SK-N-SH treated with all-trans-retinoic acid at 6 μM for 48 hours (cell line): ENCODE results near the gene ERLIN1.

Experiments used
- ATAC-seq: fragments of 200-7000 bp; cut with Tn5 transposase; 3 replicates; pipeline ENCODE4 v1.9.1; 2020; ENCODE audit warnings: mild to moderate bottlenecking, moderate library complexity
- ARNTL ChIP-seq: fragments of 450-650 bp; formaldehyde crosslinking; IDR thresholded peaks from 2 replicates; pipeline ENCODE4 v1.5.0; 2020; ENCODE audit warnings: low read depth, mild to moderate bottlenecking, moderate library complexity, borderline replicate concordance
- BACH2 ChIP-seq: fragments of 250-450 bp; sonication (Bioruptor Pico); IDR thresholded peaks from 2 replicates; pipeline ENCODE4 v1.9.0; 2021; ENCODE audit warnings: mild to moderate bottlenecking, borderline replicate concordance
- CSDC2 ChIP-seq: fragments of 250-450 bp; sonication (Bioruptor Pico); IDR thresholded peaks from 2 replicates; pipeline ENCODE4 v1.5.0; 2020; ENCODE audit warnings: mild to moderate bottlenecking, moderate library complexity
- ESRRG ChIP-seq: fragments of 250-450 bp; sonication (Bioruptor Pico); IDR thresholded peaks from 2 replicates; pipeline ENCODE4 v1.6.1; 2021; ENCODE audit warnings: mild to moderate bottlenecking
- GLIS3 ChIP-seq: fragments of 250-450 bp; sonication (Bioruptor Pico); IDR thresholded peaks from 2 replicates; pipeline ENCODE4 v1.5.0; 2020; ENCODE audit warnings: mild to moderate bottlenecking, moderate library complexity
- ISL1 ChIP-seq: fragments of 250-450 bp; sonication (Bioruptor Pico); IDR thresholded peaks from 2 replicates; pipeline ENCODE4 v2.1.2; 2022; ENCODE audit warnings: mild to moderate bottlenecking, moderate library complexity
- OSR1 ChIP-seq: fragments of 250-450 bp; sonication (Bioruptor Pico); IDR thresholded peaks from 2 replicates; pipeline ENCODE4 v1.8.0; 2022; ENCODE audit warnings: moderate library complexity, mild to moderate bottlenecking, inconsistent platforms
- POU6F1 ChIP-seq: fragments of 250-450 bp; sonication (Bioruptor Pico); IDR thresholded peaks from 2 replicates; pipeline ENCODE4 v1.8.0; 2021; ENCODE audit warnings: low read depth, mild to moderate bottlenecking, moderate library complexity, borderline replicate concordance
- PPARA ChIP-seq: fragments of 250-450 bp; sonication (Bioruptor Pico); IDR thresholded peaks from 2 replicates; pipeline ENCODE4 v1.5.0; 2020; ENCODE audit warnings: mild to moderate bottlenecking, borderline replicate concordance
- RARB ChIP-seq: fragments of 250-450 bp; sonication (Bioruptor Pico); IDR thresholded peaks from 2 replicates; pipeline ENCODE4 v1.8.0; 2021; ENCODE audit warnings: mild to moderate bottlenecking, moderate library complexity
- SNAI2 ChIP-seq: fragments of 250-450 bp; sonication (Bioruptor Pico); IDR thresholded peaks from 2 replicates; pipeline ENCODE4 v1.5.0; 2020; ENCODE audit warnings: mild to moderate bottlenecking, moderate library complexity
- TCF4 ChIP-seq: fragments of 250-450 bp; sonication (Bioruptor Pico); IDR thresholded peaks from 2 replicates; pipeline ENCODE4 v1.8.0; 2021; ENCODE audit warnings: mild to moderate bottlenecking, moderate library complexity, borderline replicate concordance
- TOX ChIP-seq: fragments of 250-450 bp; sonication (Bioruptor Pico); IDR thresholded peaks from 2 replicates; pipeline ENCODE4 v1.8.0; 2021; ENCODE audit warnings: mild to moderate bottlenecking, moderate library complexity, borderline replicate concordance
- ZC3H10 ChIP-seq: fragments of 250-450 bp; sonication (Bioruptor Pico); IDR thresholded peaks from 2 replicates; pipeline ENCODE4 v1.5.1; 2021; ENCODE audit warnings: mild to moderate bottlenecking, moderate library complexity
- ZFP3 ChIP-seq: fragments of 250-450 bp; sonication (Bioruptor Pico); IDR thresholded peaks from 2 replicates; pipeline ENCODE4 v1.5.0; 2020; ENCODE audit warnings: mild to moderate bottlenecking, moderate library complexity
- ZFP30 ChIP-seq: fragments of 450-650 bp; formaldehyde crosslinking; IDR thresholded peaks from 2 replicates; pipeline ENCODE4 v1.5.0; 2022; ENCODE audit warnings: mild to moderate bottlenecking, moderate library complexity
- ZNF565 ChIP-seq: fragments of 450-650 bp; formaldehyde crosslinking; conservative IDR thresholded peaks from 2 replicates; pipeline ENCODE4 v1.5.0; 2020; ENCODE audit warnings: low read depth, mild to moderate bottlenecking, moderate library complexity
- ZNF70 ChIP-seq: fragments of 450-650 bp; formaldehyde crosslinking; IDR thresholded peaks from 2 replicates; pipeline ENCODE4 v1.5.0; 2020; ENCODE audit warnings: mild to moderate bottlenecking, moderate library complexity
- ZNF8 ChIP-seq: fragments of 450-650 bp; formaldehyde crosslinking; IDR thresholded peaks from 2 replicates; pipeline ENCODE4 v1.5.0; 2020; ENCODE audit warnings: mild to moderate bottlenecking, moderate library complexity
- TF ChIP-seq, protein P1 (sequence below): fragments of 250-450 bp; sonication (Bioruptor Pico); IDR thresholded peaks from 2 replicates; pipeline ENCODE4 v1.5.0; 2020; ENCODE audit warnings: mild to moderate bottlenecking, moderate library complexity
- TF ChIP-seq, protein P2 (sequence below): fragments of 250-450 bp; sonication (Bioruptor Pico); IDR thresholded peaks from 2 replicates; pipeline ENCODE4 v1.5.1; 2021; ENCODE audit warnings: mild to moderate bottlenecking, moderate library complexity
- TF ChIP-seq, protein P3 (sequence below): fragments of 250-450 bp; sonication (Bioruptor Pico); IDR thresholded peaks from 2 replicates; pipeline ENCODE4 v1.5.1; 2020; ENCODE audit warnings: low read depth, mild to moderate bottlenecking, moderate library complexity

ERLIN1 gene

DNA sequence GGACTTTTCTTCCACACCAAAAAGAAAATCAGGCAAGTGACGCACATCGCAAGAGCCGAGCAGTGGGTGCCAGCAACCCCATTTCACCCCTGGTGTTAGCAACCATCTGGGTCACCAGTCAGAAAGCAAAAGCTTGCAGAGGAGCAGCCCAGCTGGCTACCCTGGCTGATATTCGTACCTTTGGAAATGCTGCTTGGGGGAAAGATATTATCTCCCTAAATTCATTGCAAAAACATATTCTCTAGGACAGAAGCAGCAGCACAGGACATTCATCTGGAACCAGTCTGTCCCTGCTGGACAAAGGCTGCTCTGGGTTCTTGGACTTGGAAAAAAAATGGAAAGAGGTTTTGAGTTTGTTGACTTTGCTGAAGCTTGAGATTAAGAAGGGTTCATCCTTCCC, 45.8 kb downstream of the ERLIN1 start:
- TF ChIP-seq, protein P1, sequence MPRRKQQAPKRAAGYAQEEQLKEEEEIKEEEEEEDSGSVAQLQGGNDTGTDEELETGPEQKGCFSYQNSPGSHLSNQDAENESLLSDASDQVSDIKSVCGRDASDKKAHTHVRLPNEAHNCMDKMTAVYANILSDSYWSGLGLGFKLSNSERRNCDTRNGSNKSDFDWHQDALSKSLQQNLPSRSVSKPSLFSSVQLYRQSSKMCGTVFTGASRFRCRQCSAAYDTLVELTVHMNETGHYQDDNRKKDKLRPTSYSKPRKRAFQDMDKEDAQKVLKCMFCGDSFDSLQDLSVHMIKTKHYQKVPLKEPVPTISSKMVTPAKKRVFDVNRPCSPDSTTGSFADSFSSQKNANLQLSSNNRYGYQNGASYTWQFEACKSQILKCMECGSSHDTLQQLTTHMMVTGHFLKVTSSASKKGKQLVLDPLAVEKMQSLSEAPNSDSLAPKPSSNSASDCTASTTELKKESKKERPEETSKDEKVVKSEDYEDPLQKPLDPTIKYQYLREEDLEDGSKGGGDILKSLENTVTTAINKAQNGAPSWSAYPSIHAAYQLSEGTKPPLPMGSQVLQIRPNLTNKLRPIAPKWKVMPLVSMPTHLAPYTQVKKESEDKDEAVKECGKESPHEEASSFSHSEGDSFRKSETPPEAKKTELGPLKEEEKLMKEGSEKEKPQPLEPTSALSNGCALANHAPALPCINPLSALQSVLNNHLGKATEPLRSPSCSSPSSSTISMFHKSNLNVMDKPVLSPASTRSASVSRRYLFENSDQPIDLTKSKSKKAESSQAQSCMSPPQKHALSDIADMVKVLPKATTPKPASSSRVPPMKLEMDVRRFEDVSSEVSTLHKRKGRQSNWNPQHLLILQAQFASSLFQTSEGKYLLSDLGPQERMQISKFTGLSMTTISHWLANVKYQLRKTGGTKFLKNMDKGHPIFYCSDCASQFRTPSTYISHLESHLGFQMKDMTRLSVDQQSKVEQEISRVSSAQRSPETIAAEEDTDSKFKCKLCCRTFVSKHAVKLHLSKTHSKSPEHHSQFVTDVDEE (CRISPR knock-in tag) = peak; percentile 78; the same call in 1 of the 2 replicates
- TF ChIP-seq BACH2 (CRISPR knock-in tag) (no peak), TCF4 (peak; percentile 80), ZFP30 (CRISPR knock-in tag) (no peak), SNAI2 (CRISPR knock-in tag) (no peak), ZNF8 (CRISPR knock-in tag) (peak; percentile 96)
- ATAC-seq = peak; percentile 38; the same call in 2 of the 3 replicates

DNA sequence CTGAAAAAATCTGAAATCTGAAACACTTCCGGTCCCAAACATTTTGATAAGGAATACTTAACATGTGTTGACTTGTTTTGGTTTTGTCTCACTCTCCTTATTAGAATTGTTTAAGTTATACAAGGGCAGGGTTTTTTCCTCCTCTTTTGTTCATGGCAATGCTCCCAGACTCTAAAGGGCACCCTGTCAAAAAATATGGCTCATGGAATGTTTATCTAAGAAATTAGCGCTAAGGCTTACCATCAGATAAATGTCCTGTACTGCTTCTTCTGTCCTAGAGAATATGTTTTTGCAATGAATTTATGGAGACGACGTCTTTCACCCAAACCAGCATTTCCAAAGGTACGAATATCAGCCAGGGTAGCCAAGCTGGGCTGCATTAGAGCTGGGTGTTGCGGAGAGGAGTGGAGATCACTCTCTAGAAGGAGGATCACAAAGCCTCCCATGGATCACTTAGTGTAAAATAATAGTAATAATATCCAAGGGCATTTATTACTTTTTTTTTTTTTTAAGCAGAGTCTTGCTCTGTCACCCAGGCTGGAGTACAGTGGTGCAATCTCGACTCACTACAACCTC, 46.8 kb downstream of the ERLIN1 start:
- TF ChIP-seq RARB (CRISPR knock-in tag) (no peak), CSDC2 (no peak), ARNTL (CRISPR knock-in tag) (no peak), ZNF565 (no peak), OSR1 (no peak), ZNF70 (CRISPR knock-in tag) (no peak), ZC3H10 (no peak), ZFP30 (CRISPR knock-in tag) (no peak), BACH2 (CRISPR knock-in tag) (no peak), POU6F1 (no peak; the same call in 1 of the 2 replicates), ZNF8 (CRISPR knock-in tag) (peak; percentile 26; the same call in 1 of the 2 replicates), ISL1 (CRISPR knock-in tag) (peak; percentile 74), ZFP3 (CRISPR knock-in tag) (peak; percentile 99), GLIS3 (CRISPR knock-in tag) (no peak), PPARA (CRISPR knock-in tag) (no peak)
- TF ChIP-seq, protein P1 (CRISPR knock-in tag) = no peak
- TF ChIP-seq, protein P2, sequence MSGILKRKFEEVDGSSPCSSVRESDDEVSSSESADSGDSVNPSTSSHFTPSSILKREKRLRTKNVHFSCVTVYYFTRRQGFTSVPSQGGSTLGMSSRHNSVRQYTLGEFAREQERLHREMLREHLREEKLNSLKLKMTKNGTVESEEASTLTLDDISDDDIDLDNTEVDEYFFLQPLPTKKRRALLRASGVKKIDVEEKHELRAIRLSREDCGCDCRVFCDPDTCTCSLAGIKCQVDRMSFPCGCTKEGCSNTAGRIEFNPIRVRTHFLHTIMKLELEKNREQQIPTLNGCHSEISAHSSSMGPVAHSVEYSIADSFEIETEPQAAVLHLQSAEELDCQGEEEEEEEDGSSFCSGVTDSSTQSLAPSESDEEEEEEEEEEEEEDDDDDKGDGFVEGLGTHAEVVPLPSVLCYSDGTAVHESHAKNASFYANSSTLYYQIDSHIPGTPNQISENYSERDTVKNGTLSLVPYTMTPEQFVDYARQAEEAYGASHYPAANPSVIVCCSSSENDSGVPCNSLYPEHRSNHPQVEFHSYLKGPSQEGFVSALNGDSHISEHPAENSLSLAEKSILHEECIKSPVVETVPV (CRISPR knock-in tag) = no peak
- TF ChIP-seq, protein P3, sequence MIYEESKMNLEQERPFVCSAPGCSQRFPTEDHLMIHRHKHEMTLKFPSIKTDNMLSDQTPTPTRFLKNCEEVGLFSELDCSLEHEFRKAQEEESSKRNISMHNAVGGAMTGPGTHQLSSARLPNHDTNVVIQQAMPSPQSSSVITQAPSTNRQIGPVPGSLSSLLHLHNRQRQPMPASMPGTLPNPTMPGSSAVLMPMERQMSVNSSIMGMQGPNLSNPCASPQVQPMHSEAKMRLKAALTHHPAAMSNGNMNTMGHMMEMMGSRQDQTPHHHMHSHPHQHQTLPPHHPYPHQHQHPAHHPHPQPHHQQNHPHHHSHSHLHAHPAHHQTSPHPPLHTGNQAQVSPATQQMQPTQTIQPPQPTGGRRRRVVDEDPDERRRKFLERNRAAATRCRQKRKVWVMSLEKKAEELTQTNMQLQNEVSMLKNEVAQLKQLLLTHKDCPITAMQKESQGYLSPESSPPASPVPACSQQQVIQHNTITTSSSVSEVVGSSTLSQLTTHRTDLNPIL (CRISPR knock-in tag) = 0 out of 2 replicates have a peak, but pooled peaks have one; percentile 26
- peak; percentile 53; the same call in 2 of the 3 replicates for ATAC-seq

DNA sequence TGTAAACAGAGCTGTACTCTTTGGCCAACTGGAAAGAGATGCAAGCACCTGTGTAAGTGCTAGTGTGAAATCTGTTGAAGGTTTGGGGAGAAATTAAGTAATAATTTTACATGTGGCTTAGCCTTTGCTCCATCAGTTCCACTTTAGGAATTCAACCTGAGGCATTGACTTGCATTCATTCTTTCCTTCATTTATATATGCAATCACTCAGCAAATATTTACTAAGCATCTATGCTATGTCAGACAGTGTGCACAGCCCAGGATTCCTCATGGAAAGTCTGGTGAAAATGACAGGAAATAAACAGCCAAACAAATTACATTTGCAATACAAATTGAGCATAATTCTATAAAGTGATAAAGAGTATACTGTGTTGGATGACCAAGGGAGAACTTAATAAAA, 50.3 kb downstream of the ERLIN1 start:
- no peak for ATAC-seq
- no peak for TF ChIP-seq ZNF70 (CRISPR knock-in tag)
- TF ChIP-seq ZNF8 (CRISPR knock-in tag) = no peak
- no peak for TF ChIP-seq ZFP30 (CRISPR knock-in tag)
- no peak for TF ChIP-seq GLIS3 (CRISPR knock-in tag)
- TF ChIP-seq ZC3H10 = no peak
- TF ChIP-seq BACH2 (CRISPR knock-in tag) = no peak
- no peak for TF ChIP-seq ZNF565
- TF ChIP-seq ISL1 (CRISPR knock-in tag) = no peak
- TF ChIP-seq TOX (CRISPR knock-in tag) = no peak
- TF ChIP-seq PPARA (CRISPR knock-in tag) = no peak
- no peak for TF ChIP-seq RARB (CRISPR knock-in tag)
- TF ChIP-seq SNAI2 (CRISPR knock-in tag) = no peak
- no peak for TF ChIP-seq POU6F1
- no peak for TF ChIP-seq ESRRG (CRISPR knock-in tag)
- TF ChIP-seq OSR1 = no peak
